Effector memory CD4-positive, alpha-beta T cell (primary cell): Measurements from ENCODE around the gene ADCY1.

Experiments used
- DNase-seq, 3 donors: peaks; one replicate each; pipeline ENCODE4 v3.0.0-alpha.2; 2020
- H3K27ac ChIP-seq: 2 replicates; pipeline ENCODE4 v1.7.0; 2013; ENCODE audit warnings: mild to moderate bottlenecking, low read length, moderate library complexity; ENCODE audit not compliant: insufficient read depth, poor library complexity, severe bottlenecking
- H3K27me3 ChIP-seq: replicated peaks from 2 replicates; pipeline ENCODE4 v1.7.0; 2013; ENCODE audit warnings: mild to moderate bottlenecking, low read length; ENCODE audit not compliant: insufficient read depth, control insufficient read depth, poor library complexity, severe bottlenecking
- H3K36me3 ChIP-seq: 2 replicates; pipeline ENCODE4 v1.7.0; 2013; ENCODE audit warnings: mild to moderate bottlenecking, low read length, moderate library complexity; ENCODE audit not compliant: control insufficient read depth, insufficient read depth
- H3K4me1 ChIP-seq: 2 replicates; pipeline ENCODE4 v1.7.0; 2013; ENCODE audit warnings: low read length, mild to moderate bottlenecking; ENCODE audit not compliant: control insufficient read depth, insufficient read depth, poor library complexity, severe bottlenecking
- H3K4me3 ChIP-seq: 2 replicates; pipeline ENCODE4 v1.7.0; 2013; ENCODE audit warnings: low read length, low read depth, mild to moderate bottlenecking; ENCODE audit not compliant: insufficient read depth, poor library complexity, severe bottlenecking
- H3K9me3 ChIP-seq: 2 replicates; pipeline ENCODE4 v1.7.0; 2013; ENCODE audit warnings: mild to moderate bottlenecking, low read length, moderate library complexity; ENCODE audit not compliant: control insufficient read depth

Gene ADCY1

GRCh38 chr7:45657890-45658715 is 83.9 kb downstream of the ADCY1 start:
- no peaks in the 10 kb centered on the region for H3K4me1 ChIP-seq
- no peak overlapping the region for H3K27ac ChIP-seq
- H3K9me3 ChIP-seq: no peaks in the 10 kb centered on the region
- H3K27me3 ChIP-seq: no peaks in the 10 kb centered on the region
- H3K36me3 ChIP-seq: no peaks in the 10 kb centered on the region
- H3K4me3 ChIP-seq: no peak overlapping the region
- no peak for DNase-seq

GRCh38 chr7:45658716-45659495 is 84.7 kb downstream of the ADCY1 start:
- no peak for DNase-seq
- H3K4me1 ChIP-seq: no peaks in the 10 kb centered on the region
- H3K9me3 ChIP-seq: no peaks in the 10 kb centered on the region
- H3K27ac ChIP-seq: no peak overlapping the region
- H3K4me3 ChIP-seq: no peak overlapping the region
- H3K36me3 ChIP-seq: no peaks in the 10 kb centered on the region
- H3K27me3 ChIP-seq: no peaks in the 10 kb centered on the region

- Histone ChIP-seq H3K4me3 (no peak overlapping the region), H3K36me3 (no peaks in the 10 kb centered on the region), H3K27ac (no peak overlapping the region), H3K4me1 (no peaks in the 10 kb centered on the region), H3K27me3 (no peaks in the 10 kb centered on the region), H3K9me3 (no peaks in the 10 kb centered on the region)
- DNase-seq: no peak
Observed at GRCh38 chr7:45659496-45660139, 85.5 kb downstream of the ADCY1 start.

- no peaks in the 10 kb centered on the region for H3K36me3 ChIP-seq
- no peaks in the 10 kb centered on the region for H3K9me3 ChIP-seq
- H3K4me3 ChIP-seq: no peak overlapping the region
- no peak overlapping the region for H3K27ac ChIP-seq
- no peaks in the 10 kb centered on the region for H3K4me1 ChIP-seq
- H3K27me3 ChIP-seq: no peaks in the 10 kb centered on the region
- DNase-seq: no peak
Observed at GRCh38 chr7:45660201-45660900, 86.2 kb downstream of the ADCY1 start.

GRCh38 chr7:45660901-45661211 is 86.7 kb downstream of the ADCY1 start:
- no peaks in the 10 kb centered on the region for H3K27me3 ChIP-seq
- H3K4me3 ChIP-seq: no peak overlapping the region
- no peaks in the 10 kb centered on the region for H3K4me1 ChIP-seq
- H3K27ac ChIP-seq: no peak overlapping the region
- no peaks in the 10 kb centered on the region for H3K9me3 ChIP-seq
- no peak for DNase-seq
- H3K36me3 ChIP-seq: no peaks in the 10 kb centered on the region

- no peaks in the 10 kb centered on the region for H3K27me3 ChIP-seq
- H3K36me3 ChIP-seq: no peaks in the 10 kb centered on the region
- no peak overlapping the region for H3K27ac ChIP-seq
- DNase-seq: no peak
- no peak overlapping the region for H3K4me3 ChIP-seq
- H3K4me1 ChIP-seq: no peaks in the 10 kb centered on the region
- no peaks in the 10 kb centered on the region for H3K9me3 ChIP-seq
Observed at GRCh38 chr7:45661302-45661995, 87.3 kb downstream of the ADCY1 start.

- no peak for DNase-seq
- Histone ChIP-seq H3K4me1 (no peaks in the 10 kb centered on the region), H3K9me3 (no peaks in the 10 kb centered on the region), H3K27me3 (no peaks in the 10 kb centered on the region), H3K4me3 (no peak overlapping the region), H3K36me3 (no peaks in the 10 kb centered on the region), H3K27ac (no peak overlapping the region)
Observed at GRCh38 chr7:45662018-45662417, 87.8 kb downstream of the ADCY1 start.

- H3K9me3 ChIP-seq: no peaks in the 10 kb centered on the region
- no peaks in the 10 kb centered on the region for H3K36me3 ChIP-seq
- H3K4me3 ChIP-seq: no peak overlapping the region
- no peaks in the 10 kb centered on the region for H3K4me1 ChIP-seq
- H3K27me3 ChIP-seq: no peaks in the 10 kb centered on the region
- no peak overlapping the region for H3K27ac ChIP-seq
- DNase-seq: no peak
Observed at GRCh38 chr7:45662540-45663166, 88.5 kb downstream of the ADCY1 start.
